SK-N-SH (cell line): ENCODE results near the gene ATF6B. TPM values are rescaled to one million over a fixed set of nuclear protein-coding genes. Genes with fewer than 3 reads are reported as not detected.

Experiments used
- CTCF ChIA-PET: fragments of 300-600, 350-600 bp; formaldehyde crosslinking; extraction: SDS; loops from one replicate; lab custom pipeline; 2021; lab: Yijun Ruan, JAX
- POLR2A ChIA-PET: fragments of 350-600 bp; sonication (Branson Sonifier 250); formaldehyde crosslinking; extraction: SDS; loops from one replicate; lab custom pipeline; 2020; ENCODE audit warnings: antibody characterized with exemption, inconsistent platforms; lab: Yijun Ruan, JAX
- DNase-seq: peaks from one replicate; pipeline ENCODE4 v3.0.0; 2012
- H2AFZ ChIP-seq: fragments of 200-600 bp; sonication (generic); 2 replicates; pipeline ENCODE4 v1.8.1; 2016; ENCODE audit warnings: antibody characterized with exemption, mild to moderate bottlenecking, low read depth
- H3F3A ChIP-seq: fragments of 200-600 bp; sonication (generic); replicated peaks from 2 replicates; pipeline ENCODE3; 2016; ENCODE audit warnings: antibody characterized with exemption, mild to moderate bottlenecking; ENCODE audit not compliant: insufficient read depth
- H3K27ac ChIP-seq, 2 experiments: fragments of 200-500 bp in 1 of 2; fragments of 200-600 bp in 1 of 2; sonication (Bioruptor generic) in 1 of 2; sonication (generic), shearing (Covaris generic) in 1 of 2; 2 replicates each; pipeline versions ENCODE4 v1.5.1 to v1.6.1; 2014 to 2016; ENCODE audit warnings: low read depth in 2 of 2, inconsistent platforms in 1 of 2, low read length in 1 of 2, mild to moderate bottlenecking in 1 of 2, mixed read lengths in 1 of 2
- H3K27me3 ChIP-seq: fragments of 200-600 bp; sonication (generic), shearing (Covaris generic); 2 replicates; pipeline ENCODE4 v1.6.1; 2016; ENCODE audit warnings: mixed run types; ENCODE audit not compliant: insufficient read depth
- H3K36me3 ChIP-seq, 2 experiments: fragments of 200-500 bp in 1 of 2; fragments of 200-600 bp in 1 of 2; sonication (Bioruptor generic) in 1 of 2; sonication (generic) in 1 of 2; replicated peaks in 1 of 2; 2 replicates each; pipeline versions ENCODE3 to v1.5.1; 2014 to 2016; ENCODE audit warnings: low read length in 1 of 2, mild to moderate bottlenecking in 1 of 2; ENCODE audit not compliant: insufficient read depth in 2 of 2, control insufficient read depth in 1 of 2
- H3K4me1 ChIP-seq, 2 experiments: fragments of 200-500 bp in 1 of 2; fragments of 200-600 bp in 1 of 2; sonication (Bioruptor generic) in 1 of 2; sonication (generic), shearing (Covaris generic) in 1 of 2; 2 replicates each; pipeline versions ENCODE4 v1.5.1 to v1.6.1; 2014 to 2016; ENCODE audit warnings: low read depth in 1 of 2, low read length in 1 of 2, mixed run types in 1 of 2; ENCODE audit not compliant: insufficient read depth in 2 of 2, control insufficient read depth in 1 of 2
- H3K4me2 ChIP-seq: fragments of 200-600 bp; sonication (generic), shearing (Covaris generic); 2 replicates; pipeline ENCODE4 v1.6.1; 2017; ENCODE audit warnings: mixed run types
- H3K4me3 ChIP-seq, 2 experiments: fragments of 200-500 bp in 1 of 2; fragments of 200-600 bp in 1 of 2; sonication (Bioruptor generic) in 1 of 2; sonication (generic), shearing (Covaris generic) in 1 of 2; 2 replicates each; pipeline versions ENCODE4 v1.5.1 to v1.8.1; 2014 to 2016; ENCODE audit warnings: low read depth in 2 of 2, inconsistent platforms in 1 of 2, low read length in 1 of 2, mild to moderate bottlenecking in 1 of 2, mixed read lengths in 1 of 2, moderate library complexity in 1 of 2
- H3K79me2 ChIP-seq: fragments of 200-600 bp; sonication (generic); 2 replicates; pipeline ENCODE4 v1.8.1; 2017; ENCODE audit warnings: mild to moderate bottlenecking; ENCODE audit not compliant: insufficient read depth
- H3K9ac ChIP-seq: fragments of 200-600 bp; sonication (generic); 2 replicates; pipeline ENCODE4 v1.6.1; 2017; ENCODE audit warnings: mixed run types
- H3K9me2 ChIP-seq: fragments of 200-600 bp; sonication (generic); 2 replicates; pipeline ENCODE4 v1.6.1; 2017; ENCODE audit warnings: mixed run types
- H3K9me3 ChIP-seq: fragments of 200-600 bp; sonication (generic); 2 replicates; pipeline ENCODE4 v1.6.1; 2017; ENCODE audit warnings: mixed run types, mild to moderate bottlenecking, moderate library complexity
- H4K20me1 ChIP-seq: fragments of 200-600 bp; sonication (generic); 2 replicates; pipeline ENCODE4 v1.6.1; 2017; ENCODE audit warnings: mild to moderate bottlenecking, mixed run types; ENCODE audit not compliant: insufficient read depth
- CHD2 ChIP-seq: fragments of 150-350 bp; IDR thresholded peaks from 2 replicates; pipeline ENCODE4 v1.6.1; 2018; ENCODE audit warnings: low read length; ENCODE audit not compliant: partially characterized antibody
- ELF1 ChIP-seq: IDR thresholded peaks from 2 replicates; pipeline ENCODE4 v1.4.0; 2012
- EP300 ChIP-seq, 2 experiments: IDR thresholded peaks; 2 replicates each; pipeline versions ENCODE4 v1.4.0 to v1.6.1; 2012; ENCODE audit warnings: borderline replicate concordance in 1 of 2, low read depth in 1 of 2, low read length in 1 of 2
- EZH2phosphoT487 ChIP-seq: fragments of 200-600 bp; sonication (generic); IDR thresholded peaks from 2 replicates; pipeline ENCODE4 v1.6.1; 2017; ENCODE audit warnings: low read depth, mixed run types, mild to moderate bottlenecking, antibody characterized with exemption, moderate library complexity, borderline replicate concordance
- FOXJ3 ChIP-seq: sonication (generic); formaldehyde crosslinking; IDR thresholded peaks from 2 replicates; pipeline ENCODE4 v1.5.1; 2020; ENCODE audit warnings: mild to moderate bottlenecking, missing genetic modification reagents
- FOXM1 ChIP-seq: IDR thresholded peaks from 2 replicates; pipeline ENCODE4 v1.4.0; 2012; ENCODE audit warnings: low read depth, mild to moderate bottlenecking
- GABPA ChIP-seq: IDR thresholded peaks from 2 replicates; pipeline ENCODE4 v1.4.0; 2012; ENCODE audit warnings: low read depth, mild to moderate bottlenecking
- GATA2 ChIP-seq: sonication (generic); formaldehyde crosslinking; IDR thresholded peaks from 2 replicates; pipeline ENCODE4 v1.5.0; 2020; ENCODE audit warnings: mild to moderate bottlenecking, missing genetic modification reagents
- IRF3 ChIP-seq: fragments of 150-350 bp; IDR thresholded peaks from 2 replicates; pipeline ENCODE4 v1.6.1; 2016; ENCODE audit warnings: mild to moderate bottlenecking, low read depth, low read length
- MAX ChIP-seq: IDR thresholded peaks from 2 replicates; pipeline ENCODE4 v1.4.0; 2012; ENCODE audit warnings: low read depth
- REST ChIP-seq: IDR thresholded peaks from 2 replicates; pipeline ENCODE4 v1.6.1; 2012; ENCODE audit warnings: mild to moderate bottlenecking, low read depth, low read length, moderate library complexity
- TCF12 ChIP-seq: IDR thresholded peaks from 2 replicates; pipeline ENCODE4 v1.4.0; 2012
- USF2 ChIP-seq: fragments of 150-350 bp; IDR thresholded peaks from 2 replicates; pipeline ENCODE4 v1.6.1; 2017; ENCODE audit warnings: antibody characterized with exemption, low read length, low read depth, borderline replicate concordance
- YY1 ChIP-seq: IDR thresholded peaks from 2 replicates; pipeline ENCODE4 v1.4.0; 2012; ENCODE audit warnings: low read depth, mild to moderate bottlenecking
- WGBS: methylation state at CpG from one replicate; pipeline ENCODE4 v1.1.6; 2017; ENCODE audit warnings: low lambda C conversion rate; 5-methylcytosine and 5-hydroxymethylcytosine counted together
- polyA plus RNA-seq, 3 experiments: library from polyadenylated mRNA; depleted of rRNA; stranded (reverse); fragments of >200 nt; gene quantifications; 2 replicates each; pipeline ENCODE4 v1.2.3, GENCODE V29; 2012

Gene ATF6B
- polyA plus RNA-seq, 1 of the 3 experiments (the other 2 are of a cell fraction), result 61.3 TPM

- H3K27me3 ChIP-seq, result no peaks in the 10 kb centered on the region
- no peaks in the 10 kb centered on the region for H3K9me3 ChIP-seq
- ChIA-PET POLR2A (no interaction called here), CTCF (interaction anchor here (1.2 kb wide), 1 partner anchor 49 kb away, joined by 3 read pairs; no protein-coding TSS in a partner anchor)
- no peaks in the 10 kb centered on the region for H4K20me1 ChIP-seq
- H3K9ac ChIP-seq, result no peak overlapping the region
- no peak overlapping the region for H3K4me3 ChIP-seq
- TF ChIP-seq FOXJ3 (CRISPR knock-in tag) (no peak), USF2 (no peak), TCF12 (no peak), GABPA (no peak), IRF3 (no peak), YY1 (no peak), ELF1 (no peak), GATA2 (CRISPR knock-in tag) (no peak), EZH2phosphoT487 (no peak), EP300 (IDR thresholded peaks at IDR 0.05; ENCODE audit: borderline replicate concordance in 1 of 2, low read depth in 1 of 2, low read length in 1 of 2) (no peak), FOXM1 (no peak), CHD2 (no peak), MAX (no peak), REST (no peak)
- H3K9me2 ChIP-seq, result no peaks in the 10 kb centered on the region
- H3K36me3 ChIP-seq, result peaks cover 9 to 36% of the 10 kb centered on the region in 2 experiments
- peaks cover 2% of the 10 kb centered on the region for H3F3A ChIP-seq
- H2AFZ ChIP-seq, result no peak overlapping the region
- WGBS, result 91% methylated on average over 6 of the region's 6 CpGs
- H3K4me1 ChIP-seq, result peaks cover 0 to 1% of the 10 kb centered on the region in 2 experiments; a peak in 1 of 4 replicates
- H3K79me2 ChIP-seq, result peaks cover 13% of the 10 kb centered on the region
- H3K4me2 ChIP-seq, result no peak overlapping the region
- no peak overlapping the region for H3K27ac ChIP-seq
- no peak for DNase-seq
Measured at GRCh38 chr6:32167761-32168262, 39.8 kb upstream of the ATF6B start.
